HepG2 (cell line): ENCODE results near the gene AKR1C3. TPM values are rescaled to one million over a fixed set of nuclear protein-coding genes. Genes with fewer than 3 reads are reported as not detected.
A peak's percentile ranks its signal among the peaks of the same experiment; 100 is the strongest.

Source experiments
- ASH2L ChIP-seq: fragments of 300-600, 200-600 bp; sonication (generic); IDR thresholded peaks from 2 replicates; pipeline ENCODE4 v1.7.0; 2017; ENCODE audit warnings: low read depth, mild to moderate bottlenecking, moderate library complexity, mixed read lengths, low read length; ENCODE audit not compliant: insufficient read length
- EP300 ChIP-seq, 3 experiments: sonication (generic) in 1 of 3; formaldehyde crosslinking in 1 of 3; IDR thresholded peaks; 2 replicates each; pipeline versions ENCODE4 v1.5.1 to v1.6.1; 2011 to 2020; ENCODE audit warnings: low read depth in 2 of 3, low read length in 2 of 3, borderline replicate concordance in 1 of 3, improper control_type of control experiment in 1 of 3, mild to moderate bottlenecking in 1 of 3, missing genetic modification reagents in 1 of 3, moderate library complexity in 1 of 3
- KDM5A ChIP-seq: fragments of 200-600 bp; sonication (generic); IDR thresholded peaks from 2 replicates; pipeline ENCODE4 v1.7.0; 2018; ENCODE audit warnings: antibody characterized with exemption, mild to moderate bottlenecking, low read length, borderline replicate concordance
- KIAA2018 ChIP-seq: sonication (generic); formaldehyde crosslinking; IDR thresholded peaks from 2 replicates; pipeline ENCODE4 v1.5.0; 2020; ENCODE audit warnings: mild to moderate bottlenecking, missing genetic modification reagents, borderline replicate concordance
- MEIS2 ChIP-seq: sonication (generic); formaldehyde crosslinking; IDR thresholded peaks from 2 replicates; pipeline ENCODE4 v1.9.0; 2021; ENCODE audit warnings: mild to moderate bottlenecking, missing genetic modification reagents
- NONO ChIP-seq, 2 experiments: fragments of 450-650 bp in 1 of 2; sonication (generic) in 1 of 2; formaldehyde crosslinking in 1 of 2; IDR thresholded peaks in 1 of 2; conservative IDR thresholded peaks in 1 of 2; 2 replicates each; pipeline versions ENCODE4 v1.6.1 to v1.8.0; 2017 to 2022; ENCODE audit warnings: mild to moderate bottlenecking in 1 of 2, missing genetic modification reagents in 1 of 2, moderate library complexity in 1 of 2
- NR2C2 ChIP-seq: sonication (generic); formaldehyde crosslinking; IDR thresholded peaks from 2 replicates; pipeline ENCODE4 v1.4.0; 2020; ENCODE audit warnings: missing genetic modification reagents, mild to moderate bottlenecking, moderate library complexity, borderline replicate concordance
- POLR2AphosphoS5 ChIP-seq: IDR thresholded peaks from 2 replicates; pipeline ENCODE4 v1.6.1; 2012; ENCODE audit warnings: low read depth, low read length
- PRDM15 ChIP-seq: sonication (generic); formaldehyde crosslinking; IDR thresholded peaks from 2 replicates; pipeline ENCODE4 v1.4.0; 2020; ENCODE audit warnings: missing genetic modification reagents
- SOX5 ChIP-seq: IDR thresholded peaks from 2 replicates; pipeline ENCODE4 v1.6.1; 2016; ENCODE audit warnings: borderline replicate concordance
- SP4 ChIP-seq: sonication (generic); formaldehyde crosslinking; IDR thresholded peaks from 2 replicates; pipeline ENCODE4 v1.8.1; 2023; ENCODE audit warnings: mild to moderate bottlenecking, missing genetic modification reagents
- TOE1 ChIP-seq: sonication (generic); formaldehyde crosslinking; IDR thresholded peaks from 2 replicates; pipeline ENCODE4 v1.4.0; 2020; ENCODE audit warnings: mild to moderate bottlenecking, missing genetic modification reagents
- YEATS4 ChIP-seq: sonication (generic); formaldehyde crosslinking; IDR thresholded peaks from 2 replicates; pipeline ENCODE4 v1.4.0; 2020; ENCODE audit warnings: missing genetic modification reagents, borderline replicate concordance
- ZNF224 ChIP-seq: sonication (generic); formaldehyde crosslinking; IDR thresholded peaks from 2 replicates; pipeline ENCODE4 v1.5.0; 2020; ENCODE audit warnings: mild to moderate bottlenecking, missing genetic modification reagents
- ZSCAN29 ChIP-seq: sonication (generic); formaldehyde crosslinking; conservative IDR thresholded peaks from 2 replicates; pipeline ENCODE4 v1.4.0; 2020; ENCODE audit warnings: mild to moderate bottlenecking, missing genetic modification reagents
- polyA plus RNA-seq, 8 experiments: library from polyadenylated mRNA; depleted of rRNA in 3 of 8; stranded (reverse) in 7 of 8; unstranded in 1 of 8; fragments of >200 nt; fragmentation: Illumina TruSeq in 4 of 8; extraction: Trizol in 4 of 8; gene quantifications; 2 replicates each; pipeline versions ENCODE4 v1.2.1 to v1.2.3, GENCODE V29; 2011 to 2016; ENCODE audit warnings: low read depth in 4 of 8, missing spikeins in 1 of 8, mixed read lengths in 1 of 8; ENCODE audit not compliant: insufficient read depth in 1 of 8
- total RNA-seq, 5 experiments: library from RNA; depleted of rRNA; stranded (reverse); fragments of >200 nt; fragmentation: Illumina TruSeq; extraction: Trizol; gene quantifications; 2 replicates each; pipeline ENCODE4 v1.2.3, GENCODE V29; 2016; ENCODE audit warnings: low read depth in 1 of 5

The AKR1C3 gene
- total and polyA plus RNA-seq, 2 of the 13 experiments (the other 11 are each of a cell fraction or from before 2014, with no cell fraction given), result 368 to 532 TPM

- no peak for TF ChIP-seq KIAA2018 (CRISPR knock-in tag)
- TF ChIP-seq TOE1, result 0 out of 2 replicates have a peak, but pooled peaks have one; percentile 62
- TF ChIP-seq ASH2L, result peak; percentile 87
- no peak; the same call in 1 of the 2 replicates for TF ChIP-seq KDM5A
- TF ChIP-seq ZNF224 (CRISPR knock-in tag), result no peak
- peak; percentile 49; the same call in 1 of the 2 replicates for TF ChIP-seq YEATS4 (CRISPR knock-in tag)
- TF ChIP-seq SP4, result no peak
- no peak for TF ChIP-seq ZSCAN29 (CRISPR knock-in tag)
- 0 out of 2 replicates have a peak, but pooled peaks have one; percentile 6 for TF ChIP-seq PRDM15 (CRISPR knock-in tag)
- peak; percentile 93; the same call in 1 of the 2 replicates for TF ChIP-seq SOX5
- no peak for TF ChIP-seq NONO (IDR thresholded peaks at IDR 0.05)
- 0 out of 2 replicates have a peak, but pooled peaks have one; percentile 43 for TF ChIP-seq NONO (CRISPR knock-in tag; conservative IDR thresholded peaks at IDR 0.05)
- TF ChIP-seq EP300 (IDR thresholded peaks at IDR 0.05; ENCODE audit: low read depth in 2 of 2, low read length in 2 of 2), result peak; percentile 94 to 98
- peak; percentile 81; the same call in 1 of the 2 replicates for TF ChIP-seq EP300 (CRISPR knock-in tag; IDR thresholded peaks at IDR 0.05; ENCODE audit: borderline replicate concordance)
- TF ChIP-seq POLR2AphosphoS5, result peak; percentile 4; the same call in 1 of the 2 replicates
- TF ChIP-seq NR2C2 (CRISPR knock-in tag), result no peak
- no peak for TF ChIP-seq MEIS2
Measured at GRCh38 chr10:5071411-5072198, 22.6 kb upstream of the AKR1C3 start (continued).
